ENCODE results near the gene SPRN.
"Not testable (repeated sequence)": the region's sequence is repeated elsewhere in the genome, so short reads cannot be mapped to it uniquely, and the experiment has no call there.

SPRN gene

DNA sequence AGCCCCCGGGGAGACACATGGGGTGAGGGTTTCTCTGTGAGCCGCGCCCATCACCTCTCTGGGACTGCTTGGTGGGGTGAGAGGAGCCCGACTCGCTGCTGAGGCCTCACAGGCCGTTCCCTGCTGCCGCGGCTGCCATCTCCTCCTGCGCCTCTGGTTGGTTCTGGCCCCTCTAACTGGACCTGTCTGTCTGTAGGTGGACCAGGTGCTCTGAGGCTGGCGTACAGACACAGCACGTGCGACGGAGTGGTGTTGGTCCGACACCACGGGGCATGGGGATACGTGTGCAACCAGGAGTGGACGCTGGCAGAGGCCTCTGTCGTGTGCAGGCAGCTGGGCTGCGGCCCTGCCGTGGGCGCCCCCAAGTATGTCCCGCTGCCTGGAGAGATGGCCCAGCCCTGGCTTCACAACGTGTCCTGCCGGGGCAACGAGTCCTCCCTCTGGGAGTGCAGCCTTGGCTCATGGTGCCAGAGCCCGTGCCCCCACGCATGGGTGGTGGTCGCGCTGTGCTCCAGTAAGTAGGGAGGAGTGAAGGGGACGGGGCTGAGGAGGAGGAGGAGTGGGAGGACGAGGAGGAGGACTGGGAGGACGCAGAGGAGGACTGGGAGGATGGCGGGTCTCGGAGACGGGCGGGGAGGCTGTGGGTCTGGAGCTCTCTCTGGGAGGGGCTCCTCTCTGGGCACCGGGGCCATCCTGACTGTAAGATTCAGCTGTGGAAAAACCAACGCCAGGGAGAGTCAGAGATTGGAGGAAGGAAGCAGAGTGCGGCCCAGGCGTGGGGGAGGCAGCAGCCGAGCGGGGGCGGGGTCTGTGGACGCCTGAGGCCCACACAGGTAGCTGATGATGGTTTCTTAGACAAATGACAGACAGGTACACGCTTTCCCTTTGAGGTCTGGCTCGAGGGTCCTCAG, 31.9 kb upstream of the SPRN start:
- DNase-seq = no peak

DNA sequence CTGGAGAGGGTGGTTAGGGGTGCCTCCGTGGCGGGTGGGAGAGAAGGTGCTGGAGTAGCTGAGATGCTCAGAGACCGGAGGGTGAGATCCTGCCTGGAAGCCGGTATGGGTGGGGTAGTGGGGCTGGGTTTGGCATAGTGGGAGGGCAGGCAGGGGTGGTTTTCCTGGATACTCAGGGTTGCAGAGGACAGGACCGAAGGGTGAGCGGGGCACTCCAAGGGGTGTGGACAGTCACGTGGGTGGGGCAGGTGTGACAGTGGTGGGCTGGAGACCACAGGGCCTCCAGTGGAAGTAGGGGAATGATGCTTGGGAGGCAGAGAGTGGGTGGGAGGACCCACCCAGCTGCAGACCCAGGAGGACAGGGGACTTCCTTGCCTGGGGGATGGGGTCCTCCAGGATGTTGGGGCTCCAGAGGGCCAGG, 31.2 kb upstream of the SPRN start:
- no peak for DNase-seq

DNA sequence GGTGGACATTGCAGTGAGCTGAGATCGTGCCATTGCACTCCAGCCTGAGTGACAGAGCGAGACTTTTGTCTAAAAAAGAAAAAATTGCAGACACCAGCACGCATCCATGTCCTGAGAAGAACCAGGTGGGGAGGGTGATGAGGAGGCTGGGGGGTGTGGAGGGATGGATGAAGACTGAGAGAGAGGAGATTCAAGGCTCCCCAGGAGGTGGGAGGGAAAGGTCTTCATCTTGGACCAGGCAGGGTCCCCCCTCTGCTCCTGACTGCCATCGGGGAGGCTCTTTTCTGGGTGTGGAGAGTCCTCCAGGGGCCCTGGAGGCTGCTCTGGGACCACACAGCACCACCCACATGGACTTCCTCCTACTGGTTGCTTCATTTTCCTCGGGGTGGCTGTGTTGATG, 30.8 kb upstream of the SPRN start:
- DNase-seq = no peak

DNA sequence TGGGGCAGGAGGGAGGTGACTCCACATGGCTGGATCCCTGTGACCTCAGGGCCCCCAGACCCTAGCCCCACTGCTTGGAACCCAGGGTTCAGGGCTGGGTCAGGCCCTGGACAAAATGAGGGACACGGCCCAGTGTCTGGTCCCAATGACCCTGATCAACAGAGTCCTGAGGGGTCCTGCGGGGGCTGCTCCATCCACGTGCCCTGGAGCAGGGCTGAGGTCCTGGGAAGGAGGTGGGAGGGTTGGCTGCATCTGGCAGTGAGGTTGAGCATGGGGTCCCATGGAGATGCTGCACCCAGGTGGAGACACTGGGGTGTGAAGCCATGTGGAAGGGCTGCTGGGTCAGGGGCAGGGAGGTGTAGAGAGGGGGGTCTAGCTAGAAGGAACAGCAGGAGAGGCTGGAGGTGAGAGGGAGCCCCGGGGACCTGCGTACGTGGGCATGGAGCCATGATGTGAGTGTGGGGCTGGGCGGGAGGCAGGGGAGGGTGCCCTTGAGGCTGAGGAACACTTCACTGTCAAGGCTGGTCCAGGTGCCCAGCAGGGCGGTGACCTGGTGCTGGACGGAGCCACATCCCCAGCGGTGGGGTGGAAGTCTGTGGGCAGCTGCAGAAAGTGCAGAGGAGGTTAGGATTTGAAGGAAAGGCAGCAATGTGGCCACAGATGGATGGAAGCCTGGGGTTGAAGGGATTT, 29.9 kb upstream of the SPRN start:
- no peak for DNase-seq

DNA sequence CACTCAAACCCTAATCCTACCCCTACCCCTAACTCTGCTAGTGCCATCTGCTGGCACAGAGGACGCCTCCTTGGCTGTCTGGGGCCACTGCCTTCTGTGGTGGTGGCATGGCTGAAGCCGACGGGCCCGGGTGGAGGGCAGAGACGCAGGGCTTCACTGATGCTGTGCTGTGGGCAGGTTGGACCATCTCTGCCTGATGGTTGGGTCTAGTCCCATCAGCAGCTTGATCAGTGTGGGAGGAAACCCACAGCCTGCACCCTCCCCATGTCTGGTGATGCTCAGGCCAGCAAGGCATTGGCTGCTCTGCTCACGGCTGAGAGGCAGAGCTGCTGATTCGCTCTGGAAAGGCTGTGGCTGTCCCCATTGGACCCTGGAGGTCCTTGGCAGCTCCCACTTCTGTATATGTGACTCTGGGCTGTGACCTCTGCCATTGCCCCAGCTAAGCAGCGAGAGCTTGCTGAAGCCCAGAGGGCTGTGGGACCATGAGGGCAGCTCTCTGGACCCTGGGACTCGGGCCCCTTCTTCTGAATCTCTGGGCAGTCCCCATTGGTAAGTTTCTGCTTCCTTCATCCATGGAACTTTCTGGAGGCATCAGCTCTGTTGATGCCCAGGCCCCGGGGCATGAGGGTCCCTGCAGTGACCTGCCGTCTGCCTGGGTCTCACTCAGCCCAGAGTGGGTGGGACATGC, 29.2 kb upstream of the SPRN start, which contains the start of gene SCART1:
Gene SCART1, plus strand, starts transcription at position 430 of the 688 bp plus-strand sequence. Its CDS starts 53 bp downstream, at position 483.
- no peak for DNase-seq

DNA sequence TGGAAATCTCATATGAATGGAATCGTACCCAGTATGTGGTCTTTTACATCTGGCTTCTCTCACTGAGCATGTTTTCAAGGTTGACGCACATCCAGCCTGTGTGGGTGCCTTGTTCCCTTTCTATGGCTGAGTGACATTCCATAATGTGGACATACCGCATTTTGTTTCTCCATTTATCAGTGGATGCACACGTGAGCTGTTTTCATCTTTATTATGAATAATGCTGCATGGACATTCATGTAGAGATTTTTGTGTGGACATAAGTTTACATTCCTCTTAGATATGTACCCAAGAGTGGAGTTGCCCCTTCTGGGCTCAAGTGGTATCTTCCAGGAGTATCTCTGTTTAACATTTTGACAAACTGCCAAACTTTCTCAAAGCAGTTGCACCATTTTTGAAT, 28.0 kb upstream of the SPRN start:
- DNase-seq = no peak

DNA sequence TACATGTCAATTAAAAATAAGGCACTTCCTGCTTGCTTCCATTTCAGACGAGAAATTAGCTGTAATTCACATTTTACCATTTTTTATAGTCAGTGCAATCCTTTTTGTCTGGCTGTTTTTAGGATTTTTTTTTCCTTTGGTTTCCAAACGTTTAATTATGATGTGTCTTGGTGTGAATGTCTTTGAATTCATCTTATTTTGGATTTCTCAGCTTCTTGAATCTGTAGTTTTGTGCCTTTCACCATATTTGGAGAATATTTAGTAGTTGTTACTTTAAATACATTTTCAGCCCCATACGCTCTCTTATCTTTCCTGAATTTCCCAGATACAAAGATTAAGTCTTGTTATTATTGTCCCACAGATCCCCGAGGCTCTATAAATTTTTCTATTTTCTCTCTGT, 26.9 kb upstream of the SPRN start:
- no peak for DNase-seq

DNA sequence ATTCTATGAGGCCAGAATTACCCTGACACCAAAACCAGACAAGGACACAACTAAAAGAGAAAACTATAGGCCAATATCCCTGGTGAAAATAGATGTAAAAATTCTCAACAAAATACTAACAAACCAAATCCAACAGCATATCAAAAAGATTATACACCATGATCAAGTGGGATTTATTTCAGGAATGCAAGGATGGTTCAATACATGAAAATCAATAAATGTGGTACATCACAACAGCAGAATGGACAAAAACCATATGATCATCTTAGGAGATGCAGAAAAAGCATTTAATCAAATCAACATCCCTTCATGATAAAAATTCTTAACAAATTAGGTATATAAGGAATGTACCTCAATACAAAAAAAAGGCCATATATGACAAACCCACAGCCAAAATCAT, 23.7 kb upstream of the SPRN start:
- no peak for DNase-seq

DNA sequence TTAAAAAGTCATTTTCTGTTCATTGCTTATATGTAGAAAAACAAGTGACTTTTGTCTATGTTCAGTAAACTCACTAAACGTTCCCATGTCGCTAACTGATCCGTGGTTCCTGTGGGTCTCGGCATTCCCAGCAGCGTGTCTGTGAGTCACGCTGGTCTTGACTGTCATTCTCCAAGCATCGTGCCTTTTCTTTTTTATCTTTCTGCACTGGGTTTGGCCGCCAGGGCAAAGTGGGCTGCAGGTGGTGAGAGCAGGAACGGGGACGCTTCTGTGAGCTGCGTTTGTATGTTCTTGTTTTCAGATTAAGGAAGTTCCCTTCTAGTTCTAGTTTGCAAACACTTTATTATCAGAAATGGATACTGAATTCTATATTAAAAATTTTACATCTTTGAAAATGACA, 22.6 kb upstream of the SPRN start:
- DNase-seq = no peak

DNA sequence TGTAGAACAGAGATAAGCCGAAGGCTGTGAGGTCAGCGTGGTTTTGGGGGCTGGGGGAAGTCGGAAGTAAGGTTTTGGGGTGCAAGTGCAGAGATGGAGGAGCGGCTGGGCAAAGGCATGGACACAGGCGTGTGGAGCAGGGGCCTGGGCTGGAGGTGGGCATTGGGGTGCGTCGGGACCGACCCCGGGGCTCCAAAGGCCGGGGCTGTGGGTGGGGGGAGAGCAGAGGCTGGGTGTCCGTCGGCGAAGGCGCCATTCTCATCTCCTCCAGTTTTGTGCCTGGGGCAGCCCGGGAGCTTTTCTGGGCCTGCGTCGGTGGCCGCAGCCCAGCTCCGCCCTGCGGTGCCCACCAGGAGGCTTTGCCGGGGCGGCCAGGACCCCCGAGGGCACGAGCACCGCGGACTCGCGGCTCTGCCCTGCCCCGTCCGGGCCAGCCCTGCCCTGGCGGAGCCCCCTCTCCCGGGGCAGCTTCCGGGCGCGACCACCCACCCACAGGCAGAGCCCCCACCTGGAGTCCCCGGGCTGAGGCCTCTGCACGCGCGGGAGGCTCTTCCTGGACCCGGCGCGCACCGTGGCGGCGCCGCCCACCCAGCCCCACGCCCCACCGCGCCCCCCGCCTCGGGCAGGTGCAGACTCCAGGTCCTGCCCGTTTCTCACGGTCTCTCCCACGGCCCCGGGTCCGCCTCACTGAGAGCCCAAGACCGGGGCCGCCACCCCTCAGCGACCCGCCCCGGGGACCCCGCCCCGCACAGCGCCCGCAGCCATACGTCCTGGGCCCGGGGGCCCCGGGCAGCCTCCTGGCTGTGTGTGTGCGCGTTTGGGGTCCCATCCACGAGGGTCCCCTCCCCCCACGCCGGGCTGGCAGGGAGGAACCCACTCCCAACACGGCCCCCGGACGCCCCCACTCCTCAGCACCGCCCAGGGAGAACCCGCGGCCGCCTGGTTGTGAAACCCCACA, 21.6 kb upstream of the SPRN start:
- DNase-seq = no peak

DNA sequence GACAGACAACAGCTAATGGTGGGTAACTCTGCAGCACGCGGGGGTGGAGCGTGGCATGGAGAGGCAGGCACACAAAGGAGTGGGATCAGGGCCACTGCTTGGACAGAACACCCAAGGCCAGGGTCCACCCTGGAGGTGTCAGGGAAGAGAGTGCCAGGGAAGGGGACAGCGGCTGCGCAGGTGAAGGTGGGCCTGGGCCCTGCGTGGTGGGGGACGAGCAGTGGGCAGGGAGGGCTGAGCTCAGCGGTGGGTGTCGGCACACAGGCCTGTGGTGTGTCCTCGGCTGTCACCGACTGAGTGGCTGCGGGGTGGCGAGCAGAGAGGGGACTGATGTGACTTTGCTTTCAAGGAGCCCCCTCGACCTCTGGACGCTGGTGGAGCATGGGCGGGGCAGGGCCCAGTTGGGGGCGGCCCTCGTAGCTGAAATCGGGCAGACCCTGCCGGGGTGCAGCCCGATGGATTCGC, 20.9 kb upstream of the SPRN start:
- DNase-seq = no peak

DNA sequence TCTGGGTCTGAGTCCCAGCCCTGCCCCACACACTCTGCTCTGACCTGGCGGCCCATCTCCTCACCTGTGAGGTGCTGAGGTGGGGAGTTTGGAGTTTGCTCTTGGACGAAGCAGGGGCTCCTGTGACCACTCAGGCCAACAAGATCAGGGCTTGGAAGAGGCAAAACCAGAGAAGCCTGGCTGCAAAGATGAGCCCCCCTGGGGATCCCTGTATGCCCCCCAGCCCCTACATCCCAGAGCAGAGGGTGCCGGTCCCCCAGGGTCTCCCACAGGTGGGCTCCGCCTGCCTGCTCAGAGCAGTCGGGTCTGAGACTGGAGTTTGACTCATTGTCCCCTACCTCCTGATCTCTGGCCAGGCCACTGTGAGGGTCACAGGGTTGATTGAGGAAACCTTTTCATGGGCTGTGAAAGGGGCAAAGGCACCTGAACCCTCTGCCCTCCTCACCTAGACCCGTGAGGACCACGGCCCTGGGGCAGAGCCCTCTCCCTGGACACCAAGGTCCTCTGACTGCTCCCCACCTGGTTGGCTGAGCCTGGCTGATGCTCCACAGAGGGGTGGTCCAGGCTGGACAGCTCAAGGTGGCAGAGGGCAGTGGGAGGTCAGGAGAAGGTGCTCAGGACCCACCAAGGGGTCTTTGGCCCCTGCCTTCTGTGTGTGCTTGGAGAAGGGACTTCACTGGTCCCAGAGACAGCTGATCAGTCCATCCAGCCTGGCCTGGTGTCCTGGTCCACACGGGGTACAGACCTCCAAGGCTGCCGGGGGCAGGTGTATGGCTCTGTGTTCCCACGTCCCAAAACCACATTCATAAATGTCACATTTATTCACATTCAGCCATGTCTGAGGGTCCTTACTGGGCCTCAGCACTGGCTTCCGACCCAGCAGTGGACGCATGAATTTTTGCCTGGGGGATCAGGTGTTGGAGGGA, 20.2 kb upstream of the SPRN start:
- no peak for DNase-seq

DNA sequence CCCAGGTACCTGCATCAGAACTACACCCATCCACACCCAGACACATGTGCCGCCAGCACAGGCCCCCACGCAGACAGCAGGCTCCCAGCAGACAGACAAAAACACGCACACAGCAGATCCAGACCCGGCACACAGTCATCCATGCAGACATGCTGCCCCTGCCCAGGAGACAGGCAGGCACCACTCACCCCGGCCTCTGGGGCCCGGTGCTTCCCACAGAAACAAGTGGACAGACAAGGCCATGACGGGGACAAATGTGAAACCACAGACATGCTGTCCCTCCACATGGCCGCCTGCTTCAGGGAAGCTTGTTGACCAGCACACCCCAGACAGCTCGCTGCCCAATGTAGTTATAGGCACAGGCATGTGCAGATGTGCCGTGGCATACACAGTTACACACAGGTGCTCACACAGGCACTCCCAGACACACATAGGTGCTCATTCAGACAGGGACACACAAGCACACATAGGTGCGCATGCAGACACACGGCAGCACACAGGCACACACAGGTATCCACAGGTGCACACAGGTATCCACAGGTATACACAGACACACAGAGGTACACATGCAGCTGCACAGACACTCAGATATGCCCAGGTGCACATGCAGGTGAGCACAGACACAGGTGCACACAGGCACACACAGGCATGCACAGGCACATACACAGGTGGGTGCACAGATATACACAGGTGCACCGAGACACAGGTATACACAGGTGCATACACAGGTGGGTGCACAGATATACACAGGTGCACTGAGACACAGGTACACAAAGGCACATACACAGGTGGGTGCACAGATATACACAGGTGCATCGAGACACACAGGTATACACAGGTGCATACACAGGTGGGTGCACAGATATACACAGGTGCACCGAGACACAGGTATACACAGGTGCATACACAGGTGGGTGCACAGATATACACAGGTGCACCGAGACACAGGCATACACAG, 18.8 kb upstream of the SPRN start:
- DNase-seq = no peak

DNA sequence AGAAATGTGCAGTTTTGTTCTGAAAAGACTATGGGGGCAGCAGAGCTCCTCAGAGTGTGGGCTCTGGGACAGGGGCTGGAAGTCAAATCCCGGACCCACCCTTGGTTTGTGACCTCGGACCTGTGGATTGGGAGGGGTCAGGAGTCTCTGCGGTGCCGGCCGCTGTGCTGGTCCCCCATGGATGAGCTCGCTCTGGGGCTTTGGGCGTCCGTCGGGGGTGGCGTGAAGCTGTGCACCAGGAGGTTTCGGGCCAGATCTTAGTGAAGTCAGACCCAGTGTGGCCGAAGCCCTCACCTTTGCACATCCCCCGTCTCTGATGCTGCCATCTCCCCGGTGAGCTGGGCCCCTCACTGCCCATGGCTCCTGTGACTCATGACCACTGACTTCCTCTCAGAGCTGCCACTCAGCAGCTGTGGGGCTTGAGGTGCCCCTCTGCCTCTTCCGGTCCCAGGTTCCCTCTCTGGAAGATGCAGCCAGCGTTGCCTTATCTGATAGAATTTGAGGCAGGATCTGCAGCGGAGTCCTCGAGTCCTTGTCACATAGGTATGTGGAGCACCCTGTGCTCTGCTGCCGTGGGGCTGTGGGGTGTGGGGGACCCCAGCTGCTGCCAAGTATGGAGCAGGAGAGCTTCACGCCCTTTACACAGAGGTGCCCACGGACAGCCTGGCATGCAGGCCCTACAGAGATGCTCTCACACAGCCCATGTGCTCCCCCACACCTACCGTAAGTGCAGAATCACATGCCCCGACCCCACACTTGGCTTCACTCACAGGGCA, 18.0 kb upstream of the SPRN start:
- DNase-seq = no peak

DNA sequence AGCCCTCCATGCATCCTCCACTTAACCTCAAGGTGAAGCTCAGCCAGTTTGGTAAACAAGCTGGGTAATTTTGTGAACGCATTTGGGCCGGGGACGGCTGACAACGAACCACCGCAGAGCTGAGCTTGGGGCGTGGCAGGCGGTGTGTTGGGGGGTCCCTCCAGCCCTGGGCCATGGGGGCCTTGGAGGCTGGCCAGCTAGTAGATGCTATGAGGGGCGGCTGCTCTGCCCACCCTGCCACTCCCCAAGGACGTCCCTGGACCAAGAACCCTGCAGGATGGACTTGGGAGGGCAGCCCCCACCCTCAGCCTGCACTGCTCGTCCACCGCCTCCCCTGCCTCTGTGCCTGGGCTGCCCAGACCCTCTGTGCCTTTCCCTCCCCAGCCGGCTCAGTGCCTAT, 17.4 kb upstream of the SPRN start:
- no peak for DNase-seq

DNA sequence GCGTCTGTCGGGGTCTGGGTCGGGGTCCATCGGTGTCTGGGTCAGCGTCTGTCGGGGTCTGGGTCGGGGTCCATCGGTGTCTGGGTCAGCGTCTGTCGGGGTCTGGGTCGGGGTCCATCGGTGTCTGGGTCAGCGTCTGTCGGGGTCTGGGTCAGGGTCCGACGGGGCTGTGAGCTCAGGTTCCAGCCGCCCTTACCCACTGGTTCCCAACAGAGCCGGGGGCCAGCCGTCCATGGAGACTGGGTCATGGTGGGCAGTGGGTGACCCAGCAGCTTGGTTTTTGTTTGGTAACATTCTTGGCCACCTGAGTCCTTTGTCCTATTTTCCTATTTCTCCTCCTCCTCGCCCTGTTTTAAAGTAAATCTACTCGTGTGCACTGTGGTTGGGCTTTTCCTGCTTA, 16.9 kb upstream of the SPRN start:
- DNase-seq = not testable (repeated sequence)

DNA sequence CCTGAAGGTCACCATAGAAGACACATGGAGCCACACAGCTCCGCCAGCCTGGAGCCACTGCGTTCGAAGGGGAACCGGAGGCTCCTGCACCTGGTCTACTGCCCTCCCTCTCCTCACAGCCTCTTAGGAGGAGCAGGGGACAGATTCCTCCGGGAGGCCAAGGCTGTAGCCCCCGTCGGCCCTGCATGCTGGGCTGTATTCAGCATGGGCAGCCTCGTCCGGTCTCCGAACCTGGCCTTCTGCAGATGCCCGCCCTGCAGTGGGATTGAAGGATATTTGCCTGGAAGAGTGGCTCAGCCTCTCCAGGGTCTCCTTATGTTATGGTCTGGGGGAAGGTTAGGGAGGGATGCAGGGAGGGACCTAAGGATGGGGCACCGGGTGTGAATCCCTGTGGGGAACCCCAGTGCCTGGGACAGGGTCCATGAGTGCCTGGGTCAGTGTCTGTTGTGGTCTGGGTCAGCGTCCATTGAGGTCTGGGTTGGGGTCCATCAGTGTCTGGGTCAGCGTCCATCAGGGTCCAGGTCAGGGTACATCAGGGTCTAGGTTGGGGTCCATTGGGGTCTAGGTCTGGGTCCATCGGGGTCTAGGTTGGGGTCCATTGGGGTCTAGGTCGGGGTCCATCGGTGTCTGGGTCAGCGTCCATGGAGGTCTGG, 16.3 kb upstream of the SPRN start:
- DNase-seq = no peak
